ENCODE data around the gene HAPLN2.

DNA sequence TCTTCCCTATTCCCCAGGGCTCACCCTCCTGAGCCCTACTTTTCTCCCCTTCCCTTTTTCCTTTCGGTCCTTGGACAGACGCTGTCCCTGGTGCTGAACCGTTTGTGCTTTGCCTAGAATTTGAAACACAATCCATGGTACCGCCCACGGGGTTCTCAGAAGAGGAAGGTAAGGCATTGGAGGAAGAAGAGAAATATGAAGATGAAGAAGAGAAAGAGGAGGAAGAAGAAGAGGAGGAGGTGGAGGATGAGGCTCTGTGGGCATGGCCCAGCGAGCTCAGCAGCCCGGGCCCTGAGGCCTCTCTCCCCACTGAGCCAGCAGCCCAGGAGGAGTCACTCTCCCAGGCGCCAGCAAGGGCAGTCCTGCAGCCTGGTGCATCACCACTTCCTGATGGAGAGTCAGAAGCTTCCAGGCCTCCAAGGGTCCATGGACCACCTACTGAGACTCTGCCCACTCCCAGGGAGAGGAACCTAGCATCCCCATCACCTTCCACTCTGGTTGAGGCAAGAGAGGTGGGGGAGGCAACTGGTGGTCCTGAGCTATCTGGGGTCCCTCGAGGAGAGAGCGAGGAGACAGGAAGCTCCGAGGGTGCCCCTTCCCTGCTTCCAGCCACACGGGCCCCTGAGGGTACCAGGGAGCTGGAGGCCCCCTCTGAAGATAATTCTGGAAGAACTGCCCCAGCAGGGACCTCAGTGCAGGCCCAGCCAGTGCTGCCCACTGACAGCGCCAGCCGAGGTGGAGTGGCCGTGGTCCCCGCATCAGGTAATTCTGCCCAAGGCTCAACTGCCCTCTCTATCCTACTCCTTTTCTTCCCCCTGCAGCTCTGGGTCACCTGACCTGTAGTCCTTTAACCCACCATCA, 33.1 kb downstream of the HAPLN2 start:
- TF ChIP-seq SIN3A (IDR thresholded peaks at IDR 0.05; ENCODE audit: borderline replicate concordance, insufficient read depth, low read depth, low read length) (no peak), POLR2AphosphoS5 (IDR thresholded peaks at IDR 0.05; ENCODE audit: low read depth, low read length) (no peak), REST (IDR thresholded peaks at IDR 0.05; ENCODE audit: insufficient read depth in 1 of 2, low read depth in 2 of 2, low read length in 1 of 2) (peak; percentile 95 to 98), TCF7L2 (IDR thresholded peaks at IDR 0.05; ENCODE audit: low read depth, low read length) (no peak)
- TF ChIP-seq, protein P1, sequence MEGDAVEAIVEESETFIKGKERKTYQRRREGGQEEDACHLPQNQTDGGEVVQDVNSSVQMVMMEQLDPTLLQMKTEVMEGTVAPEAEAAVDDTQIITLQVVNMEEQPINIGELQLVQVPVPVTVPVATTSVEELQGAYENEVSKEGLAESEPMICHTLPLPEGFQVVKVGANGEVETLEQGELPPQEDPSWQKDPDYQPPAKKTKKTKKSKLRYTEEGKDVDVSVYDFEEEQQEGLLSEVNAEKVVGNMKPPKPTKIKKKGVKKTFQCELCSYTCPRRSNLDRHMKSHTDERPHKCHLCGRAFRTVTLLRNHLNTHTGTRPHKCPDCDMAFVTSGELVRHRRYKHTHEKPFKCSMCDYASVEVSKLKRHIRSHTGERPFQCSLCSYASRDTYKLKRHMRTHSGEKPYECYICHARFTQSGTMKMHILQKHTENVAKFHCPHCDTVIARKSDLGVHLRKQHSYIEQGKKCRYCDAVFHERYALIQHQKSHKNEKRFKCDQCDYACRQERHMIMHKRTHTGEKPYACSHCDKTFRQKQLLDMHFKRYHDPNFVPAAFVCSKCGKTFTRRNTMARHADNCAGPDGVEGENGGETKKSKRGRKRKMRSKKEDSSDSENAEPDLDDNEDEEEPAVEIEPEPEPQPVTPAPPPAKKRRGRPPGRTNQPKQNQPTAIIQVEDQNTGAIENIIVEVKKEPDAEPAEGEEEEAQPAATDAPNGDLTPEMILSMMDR (IDR thresholded peaks at IDR 0.05) = no peak
